Keratinocyte (primary cell): Measurements from ENCODE around the gene GPS1. TPM values are rescaled to one million over a fixed set of nuclear protein-coding genes. Genes with fewer than 3 reads are reported as not detected.

Experiments used
- DNase-seq: peaks from one replicate; pipeline ENCODE4 v3.0.0-alpha.2; 2011; ENCODE audit warnings: low read depth, missing footprints, low spot score
- FAIRE-seq: peaks from 2 replicates; lab custom pipeline; 2011; peaks lifted over from hg19 to GRCh38; lab: Jason Lieb, UNC
- H2AFZ ChIP-seq: 2 replicates; pipeline ENCODE4 v1.6.0; 2012; ENCODE audit warnings: low read length, control low read depth, inconsistent platforms; ENCODE audit not compliant: control insufficient read depth
- H3K27ac ChIP-seq: 2 replicates; pipeline ENCODE4 v1.5.1; 2011; ENCODE audit warnings: low read length; ENCODE audit not compliant: control insufficient read depth, insufficient read depth
- H3K27me3 ChIP-seq: 3 replicates; pipeline ENCODE4 v1.6.0; 2011; ENCODE audit warnings: low read length; ENCODE audit not compliant: control insufficient read depth, insufficient read depth; ENCODE audit errors: extremely low read depth
- H3K36me3 ChIP-seq, 2 experiments: 2 replicates in 1 of 2; 3 replicates in 1 of 2; pipeline ENCODE4 v1.5.1; 2011; ENCODE audit warnings: low read length in 2 of 2, mild to moderate bottlenecking in 1 of 2; ENCODE audit not compliant: control insufficient read depth in 2 of 2, insufficient read depth in 2 of 2; ENCODE audit errors: extremely low read depth in 1 of 2
- H3K4me1 ChIP-seq: 3 replicates; pipeline ENCODE4 v1.5.1; 2011; ENCODE audit warnings: low read length; ENCODE audit not compliant: control insufficient read depth, insufficient read depth; ENCODE audit errors: extremely low read depth
- H3K4me2 ChIP-seq: 3 replicates; pipeline ENCODE4 v1.6.0; 2011; ENCODE audit warnings: low read depth, low read length; ENCODE audit not compliant: control insufficient read depth, insufficient read depth; ENCODE audit errors: extremely low read depth
- H3K4me3 ChIP-seq, 3 experiments: fragments of 200-600 bp in 1 of 3; sonication (generic) in 1 of 3; 2 replicates in 2 of 3; 3 replicates in 1 of 3; pipeline ENCODE4 v1.5.1; 2011 to 2016; ENCODE audit warnings: low read length in 3 of 3, mild to moderate bottlenecking in 3 of 3, control low read depth in 2 of 3, inconsistent platforms in 1 of 3, low read depth in 1 of 3, mixed read lengths in 1 of 3, mixed run types in 1 of 3, moderate library complexity in 1 of 3; ENCODE audit not compliant: control insufficient read depth in 2 of 3, insufficient read depth in 2 of 3; ENCODE audit errors: extremely low read depth in 1 of 3
- H3K79me2 ChIP-seq: 2 replicates; pipeline ENCODE4 v1.6.0; 2012; ENCODE audit warnings: low read length; ENCODE audit not compliant: control insufficient read depth, insufficient read depth
- H3K9ac ChIP-seq: 3 replicates; pipeline ENCODE4 v1.6.0; 2011; ENCODE audit warnings: low read length; ENCODE audit not compliant: control insufficient read depth, insufficient read depth; ENCODE audit errors: extremely low read depth
- H3K9me1 ChIP-seq: 3 replicates; pipeline ENCODE4 v1.6.0; 2011; ENCODE audit warnings: low read length; ENCODE audit not compliant: control insufficient read depth, insufficient read depth; ENCODE audit errors: extremely low read depth
- H3K9me3 ChIP-seq: 2 replicates; pipeline ENCODE4 v1.5.1; 2012; ENCODE audit warnings: low read depth, low read length; ENCODE audit not compliant: control insufficient read depth
- H4K20me1 ChIP-seq: 3 replicates; pipeline ENCODE4 v1.6.0; 2011; ENCODE audit warnings: low read length; ENCODE audit not compliant: control insufficient read depth, insufficient read depth; ENCODE audit errors: extremely low read depth
- EZH2 ChIP-seq: IDR thresholded peaks from one replicate; pipeline ENCODE4 v1.6.1; 2012; ENCODE audit warnings: inconsistent platforms, mild to moderate bottlenecking, low read length, moderate library complexity
- dilution Hi-C: fragments of 300-500 bp; cut with MboI; formaldehyde crosslinking; loops from one replicate; pipeline ENCODE4 v1.7.0; 2020; ENCODE audit warnings: low sequenced_read_pairs; ENCODE audit not compliant: extremely low pct_ligation_motif_present
- polyA plus RNA-seq, 5 experiments: library from polyadenylated mRNA; depleted of rRNA in 3 of 5; stranded (reverse) in 3 of 5; stranded (forward) in 1 of 5; unstranded in 1 of 5; fragments of >200 nt; gene quantifications; 1 replicate in 1 of 5; 2 replicates in 3 of 5; 3 replicates in 1 of 5; pipeline versions ENCODE4 v1.2.1 to v1.2.3, GENCODE V29; 2011 to 2012; ENCODE audit warnings: missing spikeins in 2 of 5, low read depth in 1 of 5, low replicate concordance in 1 of 5
- TF ChIP-seq, protein P1 (sequence below), 3 experiments: IDR thresholded peaks in 1 of 3; conservative IDR thresholded peaks in 1 of 3; optimal IDR thresholded peaks in 1 of 3; 2 replicates in 2 of 3; 3 replicates in 1 of 3; pipeline versions ENCODE3 to v1.5.1; 2011; ENCODE audit warnings: low read length in 3 of 3, mild to moderate bottlenecking in 3 of 3, moderate library complexity in 2 of 3, control low read depth in 1 of 3, inconsistent platforms in 1 of 3; ENCODE audit not compliant: insufficient read depth in 2 of 3; ENCODE audit errors: extremely low read depth in 1 of 3

Gene GPS1
- polyA plus RNA-seq, 1 donor (not counting 4 experiments of a cell fraction or from before 2014, with no cell fraction given), result 60.4 TPM

DNA sequence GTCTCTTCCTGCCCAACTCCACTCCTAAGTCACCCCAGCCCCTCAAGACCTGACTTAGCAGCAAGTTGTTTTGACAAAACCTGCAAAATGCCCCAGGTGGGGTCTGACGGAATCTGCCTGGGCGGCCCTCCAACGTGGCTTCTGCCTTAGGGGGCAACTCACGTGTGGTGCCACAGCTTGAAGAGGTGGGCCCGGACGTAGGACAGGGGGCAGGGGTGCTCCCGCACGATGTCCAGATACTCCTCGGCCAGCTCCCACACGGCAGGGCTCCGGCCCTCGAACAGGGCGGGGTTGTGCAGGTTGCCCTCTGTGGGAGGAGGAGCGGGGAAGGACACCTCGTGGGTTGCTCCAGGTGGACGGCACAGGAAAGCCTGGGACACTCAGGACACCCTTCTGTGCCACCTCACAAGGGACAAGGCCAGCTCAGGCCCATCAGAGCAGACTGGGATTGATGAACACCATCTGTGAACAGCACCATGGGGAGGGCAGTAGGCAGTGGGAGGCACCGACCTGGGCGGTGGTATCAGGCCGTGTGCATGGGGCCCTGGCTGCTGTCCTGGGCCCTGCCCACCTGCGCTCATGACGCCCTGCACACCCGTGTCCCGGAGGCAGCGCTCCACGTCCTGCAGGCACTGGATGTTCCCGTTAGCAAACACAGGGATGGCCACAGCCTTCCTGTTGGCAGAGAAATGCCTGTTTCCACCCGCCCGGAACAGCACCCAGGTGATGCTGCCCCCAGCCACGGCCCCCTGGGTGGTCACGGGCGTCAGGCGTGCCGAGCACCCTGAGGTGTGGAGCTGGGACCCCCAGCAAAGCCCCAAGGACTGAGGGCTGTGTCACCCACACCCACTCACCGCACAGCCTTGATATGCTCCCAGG lies 9.6 kb downstream of the GPS1 start:
- DNase-seq (no peak), FAIRE-seq (no peak)
- TF ChIP-seq, protein P1, sequence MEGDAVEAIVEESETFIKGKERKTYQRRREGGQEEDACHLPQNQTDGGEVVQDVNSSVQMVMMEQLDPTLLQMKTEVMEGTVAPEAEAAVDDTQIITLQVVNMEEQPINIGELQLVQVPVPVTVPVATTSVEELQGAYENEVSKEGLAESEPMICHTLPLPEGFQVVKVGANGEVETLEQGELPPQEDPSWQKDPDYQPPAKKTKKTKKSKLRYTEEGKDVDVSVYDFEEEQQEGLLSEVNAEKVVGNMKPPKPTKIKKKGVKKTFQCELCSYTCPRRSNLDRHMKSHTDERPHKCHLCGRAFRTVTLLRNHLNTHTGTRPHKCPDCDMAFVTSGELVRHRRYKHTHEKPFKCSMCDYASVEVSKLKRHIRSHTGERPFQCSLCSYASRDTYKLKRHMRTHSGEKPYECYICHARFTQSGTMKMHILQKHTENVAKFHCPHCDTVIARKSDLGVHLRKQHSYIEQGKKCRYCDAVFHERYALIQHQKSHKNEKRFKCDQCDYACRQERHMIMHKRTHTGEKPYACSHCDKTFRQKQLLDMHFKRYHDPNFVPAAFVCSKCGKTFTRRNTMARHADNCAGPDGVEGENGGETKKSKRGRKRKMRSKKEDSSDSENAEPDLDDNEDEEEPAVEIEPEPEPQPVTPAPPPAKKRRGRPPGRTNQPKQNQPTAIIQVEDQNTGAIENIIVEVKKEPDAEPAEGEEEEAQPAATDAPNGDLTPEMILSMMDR (optimal IDR thresholded peaks at IDR 0.05 in 1 of 3, IDR thresholded peaks at IDR 0.05 in 1 of 3, conservative IDR thresholded peaks at IDR 0.05 in 1 of 3; ENCODE audit: extremely low read depth in 1 of 3, insufficient read depth in 2 of 3, low read length in 3 of 3), result no peak
- TF ChIP-seq EZH2, result no peak
- Histone ChIP-seq H3K36me3 (peaks cover 28 to 34% of the 10 kb centered on the region in 2 experiments), H3K27me3 (no peaks in the 10 kb centered on the region), H3K4me1 (peaks cover 12% of the 10 kb centered on the region), H4K20me1 (peaks cover 9% of the 10 kb centered on the region), H3K27ac (no peak overlapping the region), H3K4me2 (no peak overlapping the region), H3K9ac (no peak overlapping the region), H3K9me1 (no peaks in the 10 kb centered on the region), H3K4me3 (no peak overlapping the region), H3K79me2 (peaks cover 20% of the 10 kb centered on the region), H2AFZ (no peak overlapping the region), H3K9me3 (no peaks in the 10 kb centered on the region)
- dilution Hi-C loops, result no loop called here

DNA sequence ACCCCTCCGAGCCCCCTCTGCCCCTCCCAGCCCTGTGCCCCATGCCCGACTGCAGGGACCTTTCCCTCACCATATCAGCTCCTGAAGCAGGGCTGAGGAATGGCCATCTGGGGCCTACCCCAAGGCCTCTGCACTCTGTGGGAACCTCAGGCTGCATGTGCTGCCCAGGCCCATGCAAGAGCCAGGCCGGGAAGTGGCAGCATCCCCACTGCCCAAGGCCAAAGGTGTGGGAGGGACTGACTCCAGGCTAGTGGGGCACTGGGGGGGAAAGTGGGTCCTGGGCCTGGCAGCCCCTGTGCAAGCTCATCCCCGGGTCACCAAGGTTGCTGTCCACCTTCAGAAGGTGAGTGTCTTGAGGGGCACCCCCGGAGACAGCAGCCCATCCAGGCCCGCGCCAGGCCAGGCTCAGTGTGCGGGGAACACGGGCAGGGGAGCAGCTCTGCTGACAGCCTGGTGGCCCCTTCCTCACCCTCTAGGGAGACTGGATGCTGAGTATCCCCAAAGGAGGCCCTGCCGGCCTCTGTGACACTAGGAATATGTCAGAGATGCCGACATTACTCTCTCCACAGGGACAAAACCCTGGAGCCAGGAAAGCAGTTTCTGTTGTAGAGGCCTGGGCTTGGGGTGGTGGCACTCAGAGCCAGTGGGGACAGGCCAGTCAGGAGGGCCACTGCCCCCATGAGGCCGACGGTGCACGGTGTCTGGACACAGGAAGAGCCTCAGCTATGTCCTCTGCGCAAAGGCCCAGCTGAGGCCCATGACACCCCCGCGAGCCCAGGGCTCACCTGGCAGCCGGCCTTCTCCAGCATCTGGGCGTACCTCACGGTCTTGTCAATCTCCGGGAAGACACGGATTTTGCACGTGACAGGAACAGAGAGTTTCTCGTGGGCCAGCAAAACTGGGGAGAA lies 10.6 kb downstream of the GPS1 start:
- Histone ChIP-seq H3K27me3 (no peaks in the 10 kb centered on the region), H2AFZ (no peak overlapping the region), H3K9me3 (no peaks in the 10 kb centered on the region), H3K9me1 (no peaks in the 10 kb centered on the region), H3K27ac (no peak overlapping the region), H3K36me3 (peaks cover 20 to 30% of the 10 kb centered on the region in 2 experiments), H4K20me1 (peaks cover 9% of the 10 kb centered on the region), H3K79me2 (peaks cover 20% of the 10 kb centered on the region), H3K4me2 (no peak overlapping the region), H3K9ac (no peak overlapping the region), H3K4me3 (no peak overlapping the region), H3K4me1 (peaks cover 13% of the 10 kb centered on the region)
- dilution Hi-C loops, result no loop called here
- FAIRE-seq (no peak), DNase-seq (no peak)
- no peak for TF ChIP-seq EZH2
- TF ChIP-seq, protein P1 (optimal IDR thresholded peaks at IDR 0.05 in 1 of 3, IDR thresholded peaks at IDR 0.05 in 1 of 3, conservative IDR thresholded peaks at IDR 0.05 in 1 of 3; ENCODE audit: extremely low read depth in 1 of 3, insufficient read depth in 2 of 3, low read length in 3 of 3), result no peak
